ENCODE measurements around the gene MAP2K3.
"Not testable (repeated sequence)": the region's sequence is repeated elsewhere in the genome, so short reads cannot be mapped to it uniquely, and the experiment has no call there.

The MAP2K3 gene

GRCh38 chr17:21297597-21297996 lies 13.1 kb downstream of the MAP2K3 start:
- no peak for DNase-seq

GRCh38 chr17:21298056-21298982 lies 13.8 kb downstream of the MAP2K3 start:
- no peak for DNase-seq

GRCh38 chr17:21298983-21299519 lies 14.5 kb downstream of the MAP2K3 start:
- no peak for DNase-seq

- no peak for DNase-seq
Observed at GRCh38 chr17:21299981-21300600, 15.6 kb downstream of the MAP2K3 start.

GRCh38 chr17:21300601-21301571 lies 16.4 kb downstream of the MAP2K3 start:
- DNase-seq = no peak

GRCh38 chr17:21301593-21302550 lies 17.4 kb downstream of the MAP2K3 start:
- no peak for DNase-seq

GRCh38 chr17:21302711-21303425 lies 18.4 kb downstream of the MAP2K3 start:
- DNase-seq = no peak

GRCh38 chr17:21303441-21304065 lies 19.0 kb downstream of the MAP2K3 start:
- DNase-seq = no peak

GRCh38 chr17:21304091-21304490 lies 19.6 kb downstream of the MAP2K3 start:
- DNase-seq = no peak

GRCh38 chr17:21304551-21305151 lies 20.1 kb downstream of the MAP2K3 start:
- not testable (repeated sequence) for DNase-seq

- DNase-seq = not testable (repeated sequence)
Observed at GRCh38 chr17:21305431-21306180, 21.1 kb downstream of the MAP2K3 start.

GRCh38 chr17:21306611-21307272 lies 22.2 kb downstream of the MAP2K3 start:
- DNase-seq = not testable (repeated sequence)

- DNase-seq = not testable (repeated sequence)
Observed at GRCh38 chr17:21307273-21307625, 22.7 kb downstream of the MAP2K3 start.

- DNase-seq = not testable (repeated sequence)
Observed at GRCh38 chr17:21308931-21309381, 24.4 kb downstream of the MAP2K3 start.

GRCh38 chr17:21310061-21310765 lies 25.7 kb downstream of the MAP2K3 start:
- not testable (repeated sequence) for DNase-seq

- DNase-seq = not testable (repeated sequence)
Observed at GRCh38 chr17:21310766-21311602, 26.5 kb downstream of the MAP2K3 start.

GRCh38 chr17:21313320-21313719 lies 28.8 kb downstream of the MAP2K3 start:
- no peak for DNase-seq
